Mucosa of stomach (tissue), 1 donor: ENCODE results near the gene F12.
"Not testable (repeated sequence)": the region's sequence is repeated elsewhere in the genome, so short reads cannot be mapped to it uniquely, and the experiment has no call there.

Source experiments
- H3K27me3 ChIP-seq: one replicate; pipeline ENCODE4 v1.7.0; 2013; ENCODE audit warnings: mild to moderate bottlenecking, low read length; ENCODE audit not compliant: control insufficient read depth, insufficient read depth
- H3K36me3 ChIP-seq: one replicate; pipeline ENCODE4 v1.7.0; 2013; ENCODE audit warnings: low read length; ENCODE audit not compliant: control insufficient read depth, insufficient read depth
- H3K4me1 ChIP-seq: one replicate; pipeline ENCODE4 v1.7.0; 2013; ENCODE audit warnings: mild to moderate bottlenecking, low read length; ENCODE audit not compliant: control insufficient read depth, insufficient read depth
- H3K4me3 ChIP-seq: one replicate; pipeline ENCODE4 v1.7.0; 2013; ENCODE audit warnings: low read length
- H3K9ac ChIP-seq: one replicate; pipeline ENCODE4 v1.7.0; 2013; ENCODE audit warnings: mild to moderate bottlenecking, low read length, moderate library complexity
- H3K9me3 ChIP-seq: one replicate; pipeline ENCODE4 v1.7.0; 2013; ENCODE audit warnings: mild to moderate bottlenecking, low read length, moderate library complexity; ENCODE audit not compliant: control insufficient read depth
- donor health status: Pancreatic carcinoma.

F12 gene

GRCh38 chr5:177364159-177364962 lies 45.0 kb downstream of the F12 start:
- Histone ChIP-seq H3K9me3 (no peaks in the 10 kb centered on the region), H3K9ac (no peak overlapping the region), H3K4me3 (no peak overlapping the region), H3K4me1 (peaks cover 56% of the 10 kb centered on the region), H3K36me3 (no peaks in the 10 kb centered on the region), H3K27me3 (no peaks in the 10 kb centered on the region)

GRCh38 chr5:177363565-177363964 lies 45.8 kb downstream of the F12 start:
- Histone ChIP-seq H3K36me3 (no peaks in the 10 kb centered on the region), H3K27me3 (no peaks in the 10 kb centered on the region), H3K9me3 (no peaks in the 10 kb centered on the region), H3K9ac (no peak overlapping the region), H3K4me3 (peak overlapping the region; percentile 31), H3K4me1 (peaks cover 56% of the 10 kb centered on the region)

GRCh38 chr5:177362610-177363507 lies 46.5 kb downstream of the F12 start:
- H3K9me3 ChIP-seq, result no peaks in the 10 kb centered on the region
- H3K4me3 ChIP-seq, result peak overlapping the region; percentile 31
- H3K9ac ChIP-seq, result peak overlapping the region; percentile 3
- H3K36me3 ChIP-seq, result no peaks in the 10 kb centered on the region
- H3K4me1 ChIP-seq, result peaks cover 56% of the 10 kb centered on the region
- no peaks in the 10 kb centered on the region for H3K27me3 ChIP-seq

- Histone ChIP-seq H3K36me3 (no peaks in the 10 kb centered on the region), H3K4me3 (no peak overlapping the region), H3K4me1 (peaks cover 54% of the 10 kb centered on the region), H3K9ac (peak overlapping the region; percentile 3), H3K9me3 (no peaks in the 10 kb centered on the region), H3K27me3 (no peaks in the 10 kb centered on the region)
Observed at GRCh38 chr5:177362292-177362609, 47.1 kb downstream of the F12 start.

- Histone ChIP-seq H3K4me1 (peaks cover 56% of the 10 kb centered on the region), H3K36me3 (no peaks in the 10 kb centered on the region), H3K9me3 (no peaks in the 10 kb centered on the region), H3K4me3 (no peak overlapping the region), H3K9ac (peak overlapping the region; percentile 3), H3K27me3 (no peaks in the 10 kb centered on the region)
Observed at GRCh38 chr5:177361418-177362291, 47.7 kb downstream of the F12 start.

GRCh38 chr5:177360740-177361139 lies 48.6 kb downstream of the F12 start:
- H3K27me3 ChIP-seq, H3K4me3 ChIP-seq, H3K36me3 ChIP-seq, H3K9me3 ChIP-seq, H3K9ac ChIP-seq: not testable (repeated sequence)
- peaks cover 47% of the 10 kb centered on the region for H3K4me1 ChIP-seq

GRCh38 chr5:177359860-177360259 lies 49.5 kb downstream of the F12 start:
- H3K36me3 ChIP-seq, result no peaks in the 10 kb centered on the region
- H3K27me3 ChIP-seq, result no peaks in the 10 kb centered on the region
- peak overlapping the region; percentile 25 for H3K9ac ChIP-seq
- H3K4me3 ChIP-seq, result no peak overlapping the region
- peaks cover 41% of the 10 kb centered on the region for H3K4me1 ChIP-seq
- H3K9me3 ChIP-seq, result no peaks in the 10 kb centered on the region

- no peak overlapping the region for H3K4me3 ChIP-seq
- H3K4me1 ChIP-seq, result peaks cover 41% of the 10 kb centered on the region
- no peaks in the 10 kb centered on the region for H3K36me3 ChIP-seq
- H3K27me3 ChIP-seq, result no peaks in the 10 kb centered on the region
- no peaks in the 10 kb centered on the region for H3K9me3 ChIP-seq
- peak overlapping the region; percentile 25 for H3K9ac ChIP-seq
Observed at GRCh38 chr5:177359451-177359851, 49.9 kb downstream of the F12 start.

- no peaks in the 10 kb centered on the region for H3K36me3 ChIP-seq
- H3K4me3 ChIP-seq, result peak overlapping the region; percentile 7
- no peaks in the 10 kb centered on the region for H3K9me3 ChIP-seq
- H3K9ac ChIP-seq, result peak overlapping the region; percentile 51
- H3K27me3 ChIP-seq, result no peaks in the 10 kb centered on the region
- peaks cover 38% of the 10 kb centered on the region for H3K4me1 ChIP-seq
Observed at GRCh38 chr5:177358370-177358819, 51.0 kb downstream of the F12 start.

GRCh38 chr5:177357459-177358351 lies 51.7 kb downstream of the F12 start, which contains the start of gene RGS14:
Gene RGS14 (plus strand): TSS chr5:177357924. CDS start chr5:177358025, 101 bp downstream.
- no peaks in the 10 kb centered on the region for H3K36me3 ChIP-seq
- no peaks in the 10 kb centered on the region for H3K9me3 ChIP-seq
- H3K27me3 ChIP-seq, result no peaks in the 10 kb centered on the region
- peaks cover 34% of the 10 kb centered on the region for H3K4me1 ChIP-seq
- H3K4me3 ChIP-seq, result peak within 1 kb of the TSS; percentile 7
- H3K9ac ChIP-seq, result peak within 1 kb of the TSS; percentile 51

GRCh38 chr5:177357146-177357458 lies 52.3 kb downstream of the F12 start:
- H3K27me3 ChIP-seq, result no peaks in the 10 kb centered on the region
- H3K9me3 ChIP-seq, result no peaks in the 10 kb centered on the region
- H3K4me3 ChIP-seq, result no peak overlapping the region
- H3K9ac ChIP-seq, result no peak overlapping the region
- H3K36me3 ChIP-seq, result no peaks in the 10 kb centered on the region
- H3K4me1 ChIP-seq, result peaks cover 30% of the 10 kb centered on the region
